Measurements from ENCODE around the gene ITSN2. TPM values are rescaled to one million over a fixed set of nuclear protein-coding genes. Genes with fewer than 3 reads are reported as not detected.

ITSN2 gene
- total RNA-seq, 1 donor from 2014 or later, result 10.4 TPM

DNA sequence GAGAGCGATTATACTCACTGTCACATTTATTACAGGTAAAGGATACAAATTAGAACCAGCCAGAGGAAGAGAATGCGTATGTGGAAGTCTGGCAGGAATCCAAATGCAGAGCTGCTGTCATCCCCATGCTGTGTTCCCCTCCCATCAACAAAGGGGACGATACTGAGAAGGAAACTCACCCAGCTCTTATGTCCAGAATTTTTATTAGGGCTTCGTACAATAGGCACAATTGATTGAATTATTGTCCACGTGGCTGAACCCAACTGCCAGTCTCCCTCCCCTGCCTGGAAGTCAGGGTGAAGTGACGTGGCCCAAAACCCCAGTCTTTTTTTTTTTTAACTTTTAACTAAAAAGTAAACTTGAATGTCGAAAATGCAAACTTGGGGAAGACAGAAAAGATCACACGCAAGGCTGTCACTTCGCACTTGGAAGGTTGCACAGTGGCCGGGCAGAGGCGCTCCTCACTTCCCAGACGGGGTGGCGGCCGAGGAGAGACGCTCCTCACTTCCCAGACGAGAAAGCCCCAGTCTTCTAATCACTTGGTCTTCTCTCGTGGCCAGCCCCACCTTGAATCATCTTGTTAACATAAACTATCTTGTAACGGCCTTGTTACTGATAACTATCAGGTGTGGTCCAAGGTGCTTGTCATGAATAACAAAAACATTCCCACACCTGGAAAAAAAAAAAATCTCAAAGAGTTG, 40.0 kb upstream of the ITSN2 start:
- peak overlapping the region; percentile 49 for H3K4me3 Mint-ChIP-seq
- H3K27me3 ChIP-seq, result no peaks in the 10 kb centered on the region
- H3K36me3 Mint-ChIP-seq, result no peaks in the 10 kb centered on the region

DNA sequence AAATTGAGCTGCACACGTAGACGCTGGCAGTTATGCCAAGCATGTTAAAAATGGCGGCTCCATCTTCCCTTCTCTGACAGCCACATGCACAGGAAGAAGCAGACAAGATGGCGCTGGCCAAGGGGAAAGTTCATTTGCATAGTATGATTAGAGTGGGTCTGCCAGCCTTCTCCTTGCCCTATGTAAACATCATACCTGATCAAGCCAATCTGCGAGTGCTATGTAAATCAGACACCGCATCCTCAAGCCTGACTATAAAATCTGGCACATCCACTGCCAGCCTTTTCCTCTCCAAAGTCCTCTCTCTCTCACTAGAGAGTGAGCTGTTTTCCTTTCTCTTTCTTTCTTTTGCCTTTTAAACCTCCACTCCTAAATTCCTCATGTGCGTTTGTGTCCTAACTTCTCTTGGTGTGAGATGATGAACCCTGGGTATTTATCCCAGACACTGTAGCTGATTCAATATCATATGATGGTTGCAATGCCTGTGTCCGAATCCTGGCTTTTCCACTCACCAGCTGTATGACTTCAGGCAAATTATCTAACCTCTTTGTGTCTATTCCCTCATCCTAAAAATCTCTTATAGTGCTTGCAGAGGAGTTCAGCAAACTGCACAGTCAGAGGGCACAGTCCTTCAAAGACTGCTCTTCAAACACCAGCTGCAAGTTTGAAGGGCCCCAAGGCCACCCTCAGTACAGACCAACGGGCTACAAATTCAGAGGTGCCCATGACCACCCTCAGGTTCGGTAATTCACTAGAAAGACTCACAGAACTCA, 39.3 kb upstream of the ITSN2 start:
- Mint-ChIP-seq H3K4me3 (no peak overlapping the region), H3K27ac (peak overlapping the region; percentile 15), H3K36me3 (no peaks in the 10 kb centered on the region), H3K9me3 (no peaks in the 10 kb centered on the region), H3K4me1 (peaks cover 27% of the 10 kb centered on the region), H3K27me3 (ENCODE audit: insufficient read depth, low read depth) (peaks cover 4% of the 10 kb centered on the region)
- no peak for DNase-seq (ENCODE audit: low spot score)
- no peaks in the 10 kb centered on the region for H3K27me3 ChIP-seq
- no peak overlapping the region for H3K4me3 ChIP-seq
- H3K79me2 ChIP-seq (ENCODE audit: low read depth), result no peaks in the 10 kb centered on the region
- TF ChIP-seq EZH2 (IDR thresholded peaks at IDR 0.05), result no peak
- no peak for TF ChIP-seq EZH2phosphoT487 (IDR thresholded peaks at IDR 0.05)
- TF ChIP-seq, protein P1, sequence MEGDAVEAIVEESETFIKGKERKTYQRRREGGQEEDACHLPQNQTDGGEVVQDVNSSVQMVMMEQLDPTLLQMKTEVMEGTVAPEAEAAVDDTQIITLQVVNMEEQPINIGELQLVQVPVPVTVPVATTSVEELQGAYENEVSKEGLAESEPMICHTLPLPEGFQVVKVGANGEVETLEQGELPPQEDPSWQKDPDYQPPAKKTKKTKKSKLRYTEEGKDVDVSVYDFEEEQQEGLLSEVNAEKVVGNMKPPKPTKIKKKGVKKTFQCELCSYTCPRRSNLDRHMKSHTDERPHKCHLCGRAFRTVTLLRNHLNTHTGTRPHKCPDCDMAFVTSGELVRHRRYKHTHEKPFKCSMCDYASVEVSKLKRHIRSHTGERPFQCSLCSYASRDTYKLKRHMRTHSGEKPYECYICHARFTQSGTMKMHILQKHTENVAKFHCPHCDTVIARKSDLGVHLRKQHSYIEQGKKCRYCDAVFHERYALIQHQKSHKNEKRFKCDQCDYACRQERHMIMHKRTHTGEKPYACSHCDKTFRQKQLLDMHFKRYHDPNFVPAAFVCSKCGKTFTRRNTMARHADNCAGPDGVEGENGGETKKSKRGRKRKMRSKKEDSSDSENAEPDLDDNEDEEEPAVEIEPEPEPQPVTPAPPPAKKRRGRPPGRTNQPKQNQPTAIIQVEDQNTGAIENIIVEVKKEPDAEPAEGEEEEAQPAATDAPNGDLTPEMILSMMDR (IDR thresholded peaks at IDR 0.05), result no peak
- no peaks in the 10 kb centered on the region for H3F3A ChIP-seq (ENCODE audit: low read depth)
- H3K9me3 ChIP-seq (ENCODE audit: low read depth), result no peaks in the 10 kb centered on the region
- H3K4me1 ChIP-seq, result no peaks in the 10 kb centered on the region
- H2AFZ ChIP-seq (replicated peaks), result peak overlapping the region; percentile 4
- no peak overlapping the region for H3K27ac ChIP-seq
- no peak overlapping the region for H3K4me2 ChIP-seq
- no peaks in the 10 kb centered on the region for H4K20me1 ChIP-seq (ENCODE audit: low read depth)
- H3K9ac ChIP-seq, result no peak overlapping the region
- H3K36me3 ChIP-seq, result no peaks in the 10 kb centered on the region

More for the DNA sequence above, 40.0 kb upstream of the ITSN2 start:
- H3K4me2 ChIP-seq, result no peak overlapping the region
- DNase-seq (ENCODE audit: low spot score), result no peak
- no peaks in the 10 kb centered on the region for H4K20me1 ChIP-seq (ENCODE audit: low read depth)
- H2AFZ ChIP-seq (replicated peaks), result peak overlapping the region; percentile 4
- H3K27me3 Mint-ChIP-seq (ENCODE audit: insufficient read depth, low read depth), result peaks cover 4% of the 10 kb centered on the region
- no peaks in the 10 kb centered on the region for H3K36me3 ChIP-seq
- no peaks in the 10 kb centered on the region for H3F3A ChIP-seq (ENCODE audit: low read depth)
- no peak overlapping the region for H3K27ac ChIP-seq
- no peak overlapping the region for H3K4me3 ChIP-seq
- H3K27ac Mint-ChIP-seq, result peak overlapping the region; percentile 15
- H3K9me3 ChIP-seq (ENCODE audit: low read depth), result no peaks in the 10 kb centered on the region
- TF ChIP-seq EZH2phosphoT487 (IDR thresholded peaks at IDR 0.05) (no peak), EZH2 (IDR thresholded peaks at IDR 0.05) (no peak)
- TF ChIP-seq, protein P1 (IDR thresholded peaks at IDR 0.05), result no peak
- no peaks in the 10 kb centered on the region for H3K79me2 ChIP-seq (ENCODE audit: low read depth)
- no peaks in the 10 kb centered on the region for H3K9me3 Mint-ChIP-seq
- H3K4me1 ChIP-seq, result no peaks in the 10 kb centered on the region
- H3K4me1 Mint-ChIP-seq, result peaks cover 29% of the 10 kb centered on the region
- H3K9ac ChIP-seq, result no peak overlapping the region

DNA sequence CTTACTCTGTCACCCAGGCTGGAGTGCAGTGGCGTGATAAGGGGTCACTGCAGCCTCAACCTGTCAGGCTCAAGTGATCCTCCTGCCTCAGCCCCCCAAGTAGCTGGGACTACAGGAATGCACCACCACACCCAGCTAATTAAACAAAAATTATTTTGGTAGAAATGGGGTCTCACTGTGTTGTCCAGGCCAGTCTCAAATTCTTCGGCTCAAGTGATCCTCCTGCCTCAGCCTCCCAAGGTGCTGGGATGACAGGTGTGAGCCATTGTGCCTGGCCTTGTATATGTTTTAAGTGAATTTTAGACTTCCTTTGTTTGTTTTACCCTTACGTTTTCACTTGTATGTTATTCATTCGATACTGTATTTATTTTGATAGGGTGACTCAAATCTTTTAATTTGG, 34.7 kb upstream of the ITSN2 start:
- H3K4me1 ChIP-seq, result no peaks in the 10 kb centered on the region
- TF ChIP-seq EZH2 (IDR thresholded peaks at IDR 0.05), result no peak
- no peak for TF ChIP-seq EZH2phosphoT487 (IDR thresholded peaks at IDR 0.05)
- TF ChIP-seq, protein P1 (IDR thresholded peaks at IDR 0.05), result no peak
- Mint-ChIP-seq H3K4me1 (peaks cover 6% of the 10 kb centered on the region), H3K27me3 (ENCODE audit: insufficient read depth, low read depth) (peaks cover 7% of the 10 kb centered on the region), H3K4me3 (no peak overlapping the region), H3K27ac (no peak overlapping the region), H3K36me3 (no peaks in the 10 kb centered on the region), H3K9me3 (no peaks in the 10 kb centered on the region)
- no peak overlapping the region for H3K4me2 ChIP-seq
- no peaks in the 10 kb centered on the region for H3K36me3 ChIP-seq
- no peak overlapping the region for H2AFZ ChIP-seq (replicated peaks)
- no peak overlapping the region for H3K9ac ChIP-seq
- H3K27ac ChIP-seq, result no peak overlapping the region
- H3F3A ChIP-seq (ENCODE audit: low read depth), result no peaks in the 10 kb centered on the region
- H3K4me3 ChIP-seq, result no peak overlapping the region
- H3K79me2 ChIP-seq (ENCODE audit: low read depth), result no peaks in the 10 kb centered on the region
- no peaks in the 10 kb centered on the region for H4K20me1 ChIP-seq (ENCODE audit: low read depth)
- DNase-seq (ENCODE audit: low spot score), result no peak
- no peaks in the 10 kb centered on the region for H3K9me3 ChIP-seq (ENCODE audit: low read depth)
- H3K27me3 ChIP-seq, result no peaks in the 10 kb centered on the region

Data from neural progenitor cell (in vitro differentiated cells).